PC-9 (cell line): Measurements from ENCODE around the gene NRGN. TPM values are rescaled to one million over a fixed set of nuclear protein-coding genes. Genes with fewer than 3 reads are reported as not detected.

Source experiments
- BruUV-seq: library from RNA; stranded (reverse); fragments of 400-500 nt; replicated peaks from 2 replicates; lab custom pipeline; 2021; lab: Mats Ljungman, UMichigan
- CTCF ChIA-PET: fragments of 300-600 bp; sonication (Branson Sonifier 250); formaldehyde crosslinking; loops from one replicate; lab custom pipeline; 2022; ENCODE audit warnings: antibody characterized with exemption; lab: Charles Lee
- POLR2A ChIA-PET: fragments of 300-600 bp; sonication (Branson Sonifier 250); formaldehyde crosslinking; loops from one replicate; lab custom pipeline; 2022; ENCODE audit warnings: antibody characterized with exemption; ENCODE audit not compliant: unreplicated experiment; lab: Charles Lee
- DNase-seq, 2 experiments: peaks; one replicate each; pipeline versions ENCODE4 v3.0.0 to v3.0.0-alpha.2; 2015 to 2022; ENCODE audit warnings: mixed read lengths in 1 of 2
- H2AFZ ChIP-seq: fragments of 200-600 bp; sonication (generic); 2 replicates; pipeline ENCODE4 v1.8.1; 2017; ENCODE audit warnings: antibody characterized with exemption
- H3F3A ChIP-seq: fragments of 200-600 bp; sonication (generic); 2 replicates; pipeline ENCODE4 v1.8.1; 2017; ENCODE audit warnings: antibody characterized with exemption, mild to moderate bottlenecking, low read depth; ENCODE audit not compliant: insufficient read depth
- H3K27ac ChIP-seq: fragments of 200-600 bp; sonication (generic); 2 replicates; pipeline ENCODE4 v1.6.1; 2016; ENCODE audit warnings: mixed run types
- H3K27me3 ChIP-seq: fragments of 200-600 bp; sonication (generic); 2 replicates; pipeline ENCODE4 v1.6.1; 2016; ENCODE audit warnings: low read depth, mixed run types; ENCODE audit not compliant: insufficient read depth
- H3K36me3 ChIP-seq: fragments of 200-600 bp; sonication (generic); 2 replicates; pipeline ENCODE4 v1.6.1; 2016; ENCODE audit warnings: low read depth, mixed run types
- H3K4me1 ChIP-seq: fragments of 200-600 bp; sonication (generic); replicated peaks from 2 replicates; pipeline ENCODE4 v1.6.1; 2016; ENCODE audit warnings: mixed run types; ENCODE audit not compliant: insufficient read depth
- H3K4me2 ChIP-seq: fragments of 200-600 bp; sonication (generic); 2 replicates; pipeline ENCODE4 v1.6.1; 2017; ENCODE audit warnings: mixed run types
- H3K4me3 ChIP-seq: fragments of 200-600 bp; sonication (generic); 2 replicates; pipeline ENCODE4 v1.6.1; 2016; ENCODE audit warnings: mixed run types
- H3K79me2 ChIP-seq: fragments of 200-600 bp; sonication (generic); 2 replicates; pipeline ENCODE4 v1.6.1; 2017; ENCODE audit warnings: low read depth, mixed run types
- H3K9me2 ChIP-seq: fragments of 200-600 bp; sonication (generic); 2 replicates; pipeline ENCODE4 v1.8.1; 2017; ENCODE audit warnings: mild to moderate bottlenecking; ENCODE audit not compliant: insufficient read depth
- H3K9me3 ChIP-seq: fragments of 200-600 bp; sonication (generic); 2 replicates; pipeline ENCODE4 v1.8.1; 2016; ENCODE audit warnings: low read depth; ENCODE audit not compliant: insufficient read depth
- H4K20me1 ChIP-seq: fragments of 200-600 bp; sonication (generic); 2 replicates; pipeline ENCODE4 v1.8.1; 2017; ENCODE audit not compliant: insufficient read depth
- EZH2 ChIP-seq: fragments of 200-600 bp; sonication (generic); IDR thresholded peaks from 2 replicates; pipeline ENCODE4 v1.8.0; 2017; ENCODE audit warnings: antibody characterized with exemption, low read depth
- intact Hi-C: fragments of 100-400 bp; cut with micrococcal nuclease; formaldehyde crosslinking; loops from one replicate; pipeline ENCODE4 v1.10.0; 2022; ENCODE audit not compliant: unreplicated experiment
- total RNA-seq: library from RNA; stranded (reverse); gene quantifications from 2 replicates; pipeline ENCODE4 v1.2.3, GENCODE V29; 2021
- TF ChIP-seq, protein P1 (sequence below): fragments of 200-600 bp; sonication (generic); conservative IDR thresholded peaks from 2 replicates; pipeline ENCODE4 v1.6.1; 2017; ENCODE audit warnings: mixed run types, antibody characterized with exemption, mild to moderate bottlenecking, moderate library complexity

The NRGN gene
- total RNA-seq, 1 experiment from 2014 or later, result 10.2 TPM

DNA sequence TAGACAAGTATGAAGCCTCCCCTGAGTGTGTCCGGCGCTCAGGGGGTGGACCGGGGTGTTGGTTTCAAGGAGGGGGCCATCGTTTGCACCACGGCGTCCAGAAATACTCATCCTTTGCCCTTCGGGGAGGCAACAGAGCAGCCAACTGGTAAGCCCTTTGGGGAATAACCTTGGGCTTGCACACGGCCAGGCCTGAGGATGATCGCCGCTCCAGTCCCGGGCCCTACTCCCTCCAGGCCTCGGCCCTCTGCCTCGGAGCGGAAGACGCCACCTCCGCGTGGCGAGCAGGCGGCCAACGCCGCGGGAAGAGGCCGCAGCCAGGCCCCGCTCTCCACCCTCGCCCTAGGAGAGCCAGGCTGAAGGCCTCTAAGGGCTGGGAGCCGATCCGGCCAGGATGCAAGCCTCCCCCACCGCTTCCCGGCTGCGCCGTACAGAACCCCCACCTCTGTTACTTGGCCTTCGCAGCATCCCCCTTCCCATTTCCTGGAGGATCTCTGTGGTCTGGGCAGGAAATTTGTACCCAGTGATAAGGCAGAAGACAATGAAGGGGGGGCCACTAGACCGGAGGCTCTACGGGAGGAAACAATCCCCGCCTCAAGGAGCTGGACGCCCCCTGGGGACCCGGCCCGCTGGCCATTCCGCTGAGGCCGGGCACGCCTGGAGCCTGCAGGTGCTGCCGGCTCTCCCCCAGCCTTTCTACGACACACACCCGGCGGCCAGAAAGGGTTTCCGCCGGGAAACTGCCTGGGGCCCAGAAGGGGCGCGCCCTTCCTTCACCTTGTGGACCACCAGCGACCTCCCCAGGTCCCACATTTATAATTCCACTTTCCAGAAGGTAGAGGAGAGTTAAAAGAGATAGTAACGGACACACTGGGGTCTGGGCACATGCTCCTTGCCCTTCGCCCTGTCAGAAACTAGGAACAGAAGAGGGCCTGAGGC, 19.8 kb downstream of the NRGN start:
- H3K4me1 ChIP-seq, result peaks cover 23% of the 10 kb centered on the region
- no peak overlapping the region for H3K4me3 ChIP-seq
- H3K4me2 ChIP-seq, result no peak overlapping the region
- no peak for TF ChIP-seq EZH2
- TF ChIP-seq, protein P1, sequence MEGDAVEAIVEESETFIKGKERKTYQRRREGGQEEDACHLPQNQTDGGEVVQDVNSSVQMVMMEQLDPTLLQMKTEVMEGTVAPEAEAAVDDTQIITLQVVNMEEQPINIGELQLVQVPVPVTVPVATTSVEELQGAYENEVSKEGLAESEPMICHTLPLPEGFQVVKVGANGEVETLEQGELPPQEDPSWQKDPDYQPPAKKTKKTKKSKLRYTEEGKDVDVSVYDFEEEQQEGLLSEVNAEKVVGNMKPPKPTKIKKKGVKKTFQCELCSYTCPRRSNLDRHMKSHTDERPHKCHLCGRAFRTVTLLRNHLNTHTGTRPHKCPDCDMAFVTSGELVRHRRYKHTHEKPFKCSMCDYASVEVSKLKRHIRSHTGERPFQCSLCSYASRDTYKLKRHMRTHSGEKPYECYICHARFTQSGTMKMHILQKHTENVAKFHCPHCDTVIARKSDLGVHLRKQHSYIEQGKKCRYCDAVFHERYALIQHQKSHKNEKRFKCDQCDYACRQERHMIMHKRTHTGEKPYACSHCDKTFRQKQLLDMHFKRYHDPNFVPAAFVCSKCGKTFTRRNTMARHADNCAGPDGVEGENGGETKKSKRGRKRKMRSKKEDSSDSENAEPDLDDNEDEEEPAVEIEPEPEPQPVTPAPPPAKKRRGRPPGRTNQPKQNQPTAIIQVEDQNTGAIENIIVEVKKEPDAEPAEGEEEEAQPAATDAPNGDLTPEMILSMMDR, result no peak
- no peaks in the 10 kb centered on the region for H3K9me3 ChIP-seq
- POLR2A ChIA-PET, result no interaction called here
- H3K9me2 ChIP-seq, result no peaks in the 10 kb centered on the region
- BruUV-seq, result no TSS peak
- CTCF ChIA-PET, result no interaction called here
- H4K20me1 ChIP-seq, result no peaks in the 10 kb centered on the region
- H3K79me2 ChIP-seq, result peaks cover 9% of the 10 kb centered on the region; the same call in 1 of the 2 replicates
- no peaks in the 10 kb centered on the region for H3K36me3 ChIP-seq
- no peak overlapping the region for H3K27ac ChIP-seq
- H3K27me3 ChIP-seq, result no peaks in the 10 kb centered on the region
- peaks cover 12% of the 10 kb centered on the region for H3F3A ChIP-seq
- H2AFZ ChIP-seq, result no peak overlapping the region
- DNase-seq, result no peak
- intact Hi-C loops, result no loop called here

DNA sequence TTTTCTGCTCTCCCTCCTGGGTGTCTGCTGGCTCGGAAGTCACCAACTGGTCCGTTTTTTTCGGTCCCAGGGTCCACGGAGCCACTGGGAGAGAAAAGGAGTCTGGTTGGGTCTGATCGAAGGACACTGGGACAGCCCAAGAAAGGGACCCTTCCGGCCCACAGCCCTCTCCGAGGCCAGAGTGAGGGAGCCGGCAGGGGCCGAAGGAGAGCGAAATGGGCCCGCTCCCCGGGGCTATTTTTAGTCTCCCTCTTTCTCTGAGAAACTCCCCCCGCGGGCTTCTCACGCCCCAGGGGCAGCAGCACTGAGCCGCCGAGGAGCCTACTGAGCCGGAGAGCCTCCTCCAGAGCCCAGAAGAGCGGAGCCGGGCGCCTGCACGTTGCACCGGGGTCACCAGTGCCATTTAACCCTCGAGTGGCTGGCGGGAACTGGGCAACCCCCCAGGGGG, 20.5 kb downstream of the NRGN start:
- no peaks in the 10 kb centered on the region for H3K9me2 ChIP-seq
- H3K27ac ChIP-seq, result no peak overlapping the region
- CTCF ChIA-PET, result no interaction called here
- H3K4me3 ChIP-seq, result no peak overlapping the region
- H3K27me3 ChIP-seq, result no peaks in the 10 kb centered on the region
- H3K4me1 ChIP-seq, result peaks cover 26% of the 10 kb centered on the region
- H3F3A ChIP-seq, result peaks cover 12% of the 10 kb centered on the region
- no peaks in the 10 kb centered on the region for H3K9me3 ChIP-seq
- H3K4me2 ChIP-seq, result no peak overlapping the region; the same call in 1 of the 2 replicates
- no TSS peak for BruUV-seq
- no peak for DNase-seq
- POLR2A ChIA-PET, result no interaction called here
- TF ChIP-seq, protein P1, result no peak
- no peak for TF ChIP-seq EZH2
- intact Hi-C loops, result no loop called here
- no peak overlapping the region for H2AFZ ChIP-seq
- no peaks in the 10 kb centered on the region for H4K20me1 ChIP-seq
- no peaks in the 10 kb centered on the region for H3K36me3 ChIP-seq
- peaks cover 15% of the 10 kb centered on the region; the same call in 1 of the 2 replicates for H3K79me2 ChIP-seq

DNA sequence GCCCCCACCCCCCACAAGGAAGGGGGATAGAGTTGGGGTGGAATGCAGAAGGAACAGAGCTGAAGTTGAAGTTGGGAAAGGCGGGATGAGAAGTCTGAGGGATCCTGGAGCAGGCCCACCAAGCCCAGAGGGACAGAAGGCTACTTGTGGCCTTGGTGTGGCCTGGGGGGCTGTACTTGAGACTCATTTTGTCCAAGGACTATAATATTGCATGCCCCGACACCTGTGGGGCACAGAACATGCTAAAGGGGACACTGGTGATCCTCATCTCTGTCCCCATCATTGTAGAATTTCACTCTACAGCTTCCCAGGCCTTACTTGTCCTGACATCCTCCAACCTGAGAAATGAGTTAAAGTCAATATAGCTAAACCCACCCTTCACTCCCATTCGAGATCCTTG, 21.1 kb downstream of the NRGN start:
- H3K4me3 ChIP-seq, result peak overlapping the region; percentile 98; the same call in 1 of the 2 replicates
- ChIA-PET POLR2A (no interaction called here), CTCF (no interaction called here)

More for the DNA sequence above, 21.1 kb downstream of the NRGN start:
- Histone ChIP-seq H3K79me2 (peaks cover 19% of the 10 kb centered on the region; the same call in 1 of the 2 replicates), H3K4me2 (peak overlapping the region; percentile 91), H3K9me2 (no peaks in the 10 kb centered on the region), H3K4me1 (peaks cover 26% of the 10 kb centered on the region), H3K9me3 (no peaks in the 10 kb centered on the region), H3K36me3 (no peaks in the 10 kb centered on the region), H3K27me3 (no peaks in the 10 kb centered on the region), H3F3A (peaks cover 12% of the 10 kb centered on the region), H2AFZ (no peak overlapping the region), H4K20me1 (no peaks in the 10 kb centered on the region), H3K27ac (no peak overlapping the region)
- no peak for DNase-seq
- intact Hi-C loops, result no loop called here
- TF ChIP-seq, protein P1, result no peak
- no peak for TF ChIP-seq EZH2
- no TSS peak for BruUV-seq
